ENCODE results near the gene TRNAU1AP. TPM values are rescaled to one million over a fixed set of nuclear protein-coding genes. Genes with fewer than 3 reads are reported as not detected.
"Not testable (repeated sequence)": the region's sequence is repeated elsewhere in the genome, so short reads cannot be mapped to it uniquely, and the experiment has no call there.

The TRNAU1AP gene
- polyA plus RNA-seq, 2 donors, result 20.1 to 27.8 TPM

GRCh38 chr1:28519946-28520725, 32.7 kb upstream of the TRNAU1AP start:
- Histone ChIP-seq H3K27me3 (ENCODE audit: control insufficient read depth in 1 of 2, insufficient read depth in 2 of 2, low read length in 2 of 2) (no peaks in the 10 kb centered on the region), H3K4me1 (ENCODE audit: control insufficient read depth in 2 of 2, insufficient read depth in 2 of 2, low read length in 1 of 2) (peaks cover 0 to 11% of the 10 kb centered on the region in 2 donors), H3K4me3 (ENCODE audit: low read depth in 1 of 2, low read length in 2 of 2) (no peak overlapping the region), H3K9me3 (ENCODE audit: control insufficient read depth in 2 of 2, insufficient read depth in 1 of 2, low read depth in 1 of 2, low read length in 1 of 2) (no peaks in the 10 kb centered on the region), H3K27ac (ENCODE audit: low read depth in 2 of 2, low read length in 1 of 2) (no peak overlapping the region), H3K36me3 (ENCODE audit: control insufficient read depth in 2 of 2, insufficient read depth in 2 of 2, low read length in 1 of 2) (no peaks in the 10 kb centered on the region)
- whole genome bisulfite sequencing, 2 donors, result 82 to 86% methylated on average over 10 of the region's 10 CpGs

- not testable (repeated sequence) for H3K4me3 ChIP-seq (ENCODE audit: low read depth in 1 of 2, low read length in 2 of 2); H3K27ac ChIP-seq (ENCODE audit: low read depth in 2 of 2, low read length in 1 of 2); H3K36me3 ChIP-seq (ENCODE audit: control insufficient read depth in 2 of 2, insufficient read depth in 2 of 2, low read length in 1 of 2); H3K27me3 ChIP-seq (ENCODE audit: control insufficient read depth in 1 of 2, insufficient read depth in 2 of 2, low read length in 2 of 2); H3K9me3 ChIP-seq (ENCODE audit: control insufficient read depth in 2 of 2, insufficient read depth in 1 of 2, low read depth in 1 of 2, low read length in 1 of 2)
- peaks cover 0 to 11% of the 10 kb centered on the region in 2 donors for H3K4me1 ChIP-seq (ENCODE audit: control insufficient read depth in 2 of 2, insufficient read depth in 2 of 2, low read length in 1 of 2)
- WGBS, 2 donors, result 92 to 96% methylated on average over 12 of the region's 12 CpGs
These were observed 32.1 kb upstream of the TRNAU1AP start for GRCh38 chr1:28520796-28521195.

DNA sequence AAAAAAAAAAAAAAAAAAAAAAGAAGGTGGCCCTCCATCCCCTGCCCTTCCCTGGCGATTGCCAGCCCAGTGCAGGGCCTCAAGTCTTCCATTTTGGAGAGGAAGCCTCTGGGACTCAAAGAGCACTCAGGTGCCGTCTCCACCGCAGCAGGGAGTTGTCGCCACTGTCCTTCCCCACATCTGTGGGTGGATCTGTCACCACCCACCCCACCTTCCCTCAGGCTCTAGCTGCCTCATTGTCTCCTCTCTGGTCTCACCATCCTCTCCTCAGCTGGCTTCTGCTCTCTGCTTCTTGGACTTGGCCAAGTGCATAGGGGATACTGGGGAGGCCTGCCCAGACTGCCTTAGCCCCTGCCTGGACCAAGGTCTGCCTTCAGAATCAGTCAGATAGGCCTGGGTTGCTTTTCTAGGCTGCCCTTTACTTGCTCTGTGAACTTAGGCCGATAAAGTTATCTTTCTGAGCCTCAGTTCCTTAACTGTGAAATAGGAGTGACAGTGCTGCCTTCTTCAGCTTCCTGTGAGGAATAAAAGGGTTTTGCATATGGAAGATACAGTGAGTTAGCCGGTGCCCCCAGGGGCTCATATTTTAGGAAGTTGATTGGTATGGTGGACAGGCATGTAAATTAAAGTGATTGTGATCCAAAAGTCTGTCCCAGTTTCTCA, 31.3 kb upstream of the TRNAU1AP start:
- WGBS, 2 donors, result 85 to 91% methylated on average over 6 of the region's 6 CpGs
- H3K27me3 ChIP-seq (ENCODE audit: control insufficient read depth in 1 of 2, insufficient read depth in 2 of 2, low read length in 2 of 2), result no peaks in the 10 kb centered on the region

GRCh38 chr1:28522537-28522936, 30.3 kb upstream of the TRNAU1AP start:
- H3K36me3 ChIP-seq (ENCODE audit: control insufficient read depth in 2 of 2, insufficient read depth in 2 of 2, low read length in 1 of 2); H3K4me3 ChIP-seq (ENCODE audit: low read depth in 1 of 2, low read length in 2 of 2); H3K9me3 ChIP-seq (ENCODE audit: control insufficient read depth in 2 of 2, insufficient read depth in 1 of 2, low read depth in 1 of 2, low read length in 1 of 2); H3K27me3 ChIP-seq (ENCODE audit: control insufficient read depth in 1 of 2, insufficient read depth in 2 of 2, low read length in 2 of 2); H3K27ac ChIP-seq (ENCODE audit: low read depth in 2 of 2, low read length in 1 of 2): not testable (repeated sequence)
- 93 to 96% methylated on average over 9 of the region's 9 CpGs for WGBS, 2 donors
- peaks cover 0 to 11% of the 10 kb centered on the region in 2 donors for H3K4me1 ChIP-seq (ENCODE audit: control insufficient read depth in 2 of 2, insufficient read depth in 2 of 2, low read length in 1 of 2)

More for the DNA sequence above, 31.3 kb upstream of the TRNAU1AP start:
- H3K36me3 ChIP-seq (ENCODE audit: control insufficient read depth in 2 of 2, insufficient read depth in 2 of 2, low read length in 1 of 2), result no peaks in the 10 kb centered on the region
- no peak overlapping the region for H3K27ac ChIP-seq (ENCODE audit: low read depth in 2 of 2, low read length in 1 of 2)
- H3K9me3 ChIP-seq (ENCODE audit: control insufficient read depth in 2 of 2, insufficient read depth in 1 of 2, low read depth in 1 of 2, low read length in 1 of 2), result no peaks in the 10 kb centered on the region
- H3K4me1 ChIP-seq (ENCODE audit: control insufficient read depth in 2 of 2, insufficient read depth in 2 of 2, low read length in 1 of 2), result peaks cover 0 to 11% of the 10 kb centered on the region in 2 donors
- H3K4me3 ChIP-seq (ENCODE audit: low read depth in 1 of 2, low read length in 2 of 2), result no peak overlapping the region

GRCh38 chr1:28525002-28525642, 27.8 kb upstream of the TRNAU1AP start:
- not testable (repeated sequence) for H3K4me1 ChIP-seq (ENCODE audit: control insufficient read depth in 2 of 2, insufficient read depth in 2 of 2, low read length in 1 of 2); H3K9me3 ChIP-seq (ENCODE audit: control insufficient read depth in 2 of 2, insufficient read depth in 1 of 2, low read depth in 1 of 2, low read length in 1 of 2); H3K4me3 ChIP-seq (ENCODE audit: low read depth in 1 of 2, low read length in 2 of 2); H3K27me3 ChIP-seq (ENCODE audit: control insufficient read depth in 1 of 2, insufficient read depth in 2 of 2, low read length in 2 of 2); H3K27ac ChIP-seq (ENCODE audit: low read depth in 2 of 2, low read length in 1 of 2); H3K36me3 ChIP-seq (ENCODE audit: control insufficient read depth in 2 of 2, insufficient read depth in 2 of 2, low read length in 1 of 2)
- WGBS, 2 donors, result 68 to 81% methylated on average over 10 of the region's 10 CpGs

GRCh38 chr1:28526886-28527285, 26.0 kb upstream of the TRNAU1AP start:
- H3K27ac ChIP-seq (ENCODE audit: low read depth in 2 of 2, low read length in 1 of 2), result peak overlapping the region in 1 of 2 donors; percentile 33
- no peaks in the 10 kb centered on the region for H3K27me3 ChIP-seq (ENCODE audit: control insufficient read depth in 1 of 2, insufficient read depth in 2 of 2, low read length in 2 of 2)
- WGBS, 2 donors, result 83 to 86% methylated on average over 9 of the region's 9 CpGs
- no peak overlapping the region for H3K4me3 ChIP-seq (ENCODE audit: low read depth in 1 of 2, low read length in 2 of 2)
- H3K9me3 ChIP-seq (ENCODE audit: control insufficient read depth in 2 of 2, insufficient read depth in 1 of 2, low read depth in 1 of 2, low read length in 1 of 2), result no peaks in the 10 kb centered on the region
- H3K4me1 ChIP-seq (ENCODE audit: control insufficient read depth in 2 of 2, insufficient read depth in 2 of 2, low read length in 1 of 2), result no peaks in the 10 kb centered on the region
- H3K36me3 ChIP-seq (ENCODE audit: control insufficient read depth in 2 of 2, insufficient read depth in 2 of 2, low read length in 1 of 2), result peaks cover 3 to 9% of the 10 kb centered on the region in 2 donors

- Histone ChIP-seq H3K4me1 (ENCODE audit: control insufficient read depth in 2 of 2, insufficient read depth in 2 of 2, low read length in 1 of 2) (no peaks in the 10 kb centered on the region), H3K9me3 (ENCODE audit: control insufficient read depth in 2 of 2, insufficient read depth in 1 of 2, low read depth in 1 of 2, low read length in 1 of 2) (no peaks in the 10 kb centered on the region), H3K27me3 (ENCODE audit: control insufficient read depth in 1 of 2, insufficient read depth in 2 of 2, low read length in 2 of 2) (no peaks in the 10 kb centered on the region), H3K4me3 (ENCODE audit: low read depth in 1 of 2, low read length in 2 of 2) (no peak overlapping the region), H3K36me3 (ENCODE audit: control insufficient read depth in 2 of 2, insufficient read depth in 2 of 2, low read length in 1 of 2) (peaks cover 9 to 21% of the 10 kb centered on the region in 2 donors), H3K27ac (ENCODE audit: low read depth in 2 of 2, low read length in 1 of 2) (no peak overlapping the region)
- 95 to 96% methylated on average over 31 of the region's 31 CpGs for WGBS, 2 donors
These were observed 22.4 kb upstream of the TRNAU1AP start for GRCh38 chr1:28530456-28530855.

GRCh38 chr1:28534671-28535070, 18.2 kb upstream of the TRNAU1AP start:
- Histone ChIP-seq H3K27me3 (ENCODE audit: control insufficient read depth in 1 of 2, insufficient read depth in 2 of 2, low read length in 2 of 2) (no peaks in the 10 kb centered on the region), H3K36me3 (ENCODE audit: control insufficient read depth in 2 of 2, insufficient read depth in 2 of 2, low read length in 1 of 2) (peaks cover 9 to 43% of the 10 kb centered on the region in 2 donors), H3K4me3 (ENCODE audit: low read depth in 1 of 2, low read length in 2 of 2) (no peak overlapping the region), H3K27ac (ENCODE audit: low read depth in 2 of 2, low read length in 1 of 2) (no peak overlapping the region), H3K4me1 (ENCODE audit: control insufficient read depth in 2 of 2, insufficient read depth in 2 of 2, low read length in 1 of 2) (no peaks in the 10 kb centered on the region), H3K9me3 (ENCODE audit: control insufficient read depth in 2 of 2, insufficient read depth in 1 of 2, low read depth in 1 of 2, low read length in 1 of 2) (no peaks in the 10 kb centered on the region)
- 96 to 97% methylated on average over 6 of the region's 6 CpGs for WGBS, 2 donors

DNA sequence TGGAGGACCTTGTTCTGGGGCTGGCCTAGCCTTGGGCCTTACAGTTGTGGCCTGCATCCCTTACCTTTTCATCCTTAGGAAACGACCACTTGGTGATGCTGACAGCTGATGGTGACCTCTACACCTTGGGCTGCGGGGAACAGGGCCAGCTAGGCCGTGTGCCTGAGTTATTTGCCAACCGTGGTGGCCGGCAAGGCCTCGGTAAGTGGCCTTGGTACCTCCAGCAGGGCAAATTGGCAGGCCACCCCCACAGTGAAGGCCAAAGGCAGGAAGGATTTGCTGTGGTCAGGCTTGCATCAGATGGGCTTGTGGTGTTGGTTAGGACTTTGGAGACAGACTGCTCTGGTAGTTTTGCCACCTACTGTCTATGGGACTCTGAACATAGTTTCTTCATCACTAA, 17.7 kb upstream of the TRNAU1AP start:
- WGBS, 2 donors, result 85 to 92% methylated on average over 6 of the region's 6 CpGs
- Histone ChIP-seq H3K36me3 (ENCODE audit: control insufficient read depth in 2 of 2, insufficient read depth in 2 of 2, low read length in 1 of 2) (peaks cover 9 to 41% of the 10 kb centered on the region in 2 donors), H3K27me3 (ENCODE audit: control insufficient read depth in 1 of 2, insufficient read depth in 2 of 2, low read length in 2 of 2) (no peaks in the 10 kb centered on the region), H3K4me1 (ENCODE audit: control insufficient read depth in 2 of 2, insufficient read depth in 2 of 2, low read length in 1 of 2) (no peaks in the 10 kb centered on the region), H3K27ac (ENCODE audit: low read depth in 2 of 2, low read length in 1 of 2) (no peak overlapping the region), H3K9me3 (ENCODE audit: control insufficient read depth in 2 of 2, insufficient read depth in 1 of 2, low read depth in 1 of 2, low read length in 1 of 2) (no peaks in the 10 kb centered on the region), H3K4me3 (ENCODE audit: low read depth in 1 of 2, low read length in 2 of 2) (no peak overlapping the region)
